HG03469 (cell line): ENCODE results near the gene DSP.

Experiments used
- ATAC-seq: cut with Tn5 transposase; IDR thresholded peaks from one replicate; pipeline ENCODE4 v1.9.1; 2021; ENCODE audit warnings: mild to moderate bottlenecking, moderate library complexity, moderate number of reproducible peaks; ENCODE audit not compliant: unreplicated experiment

DSP gene

DNA sequence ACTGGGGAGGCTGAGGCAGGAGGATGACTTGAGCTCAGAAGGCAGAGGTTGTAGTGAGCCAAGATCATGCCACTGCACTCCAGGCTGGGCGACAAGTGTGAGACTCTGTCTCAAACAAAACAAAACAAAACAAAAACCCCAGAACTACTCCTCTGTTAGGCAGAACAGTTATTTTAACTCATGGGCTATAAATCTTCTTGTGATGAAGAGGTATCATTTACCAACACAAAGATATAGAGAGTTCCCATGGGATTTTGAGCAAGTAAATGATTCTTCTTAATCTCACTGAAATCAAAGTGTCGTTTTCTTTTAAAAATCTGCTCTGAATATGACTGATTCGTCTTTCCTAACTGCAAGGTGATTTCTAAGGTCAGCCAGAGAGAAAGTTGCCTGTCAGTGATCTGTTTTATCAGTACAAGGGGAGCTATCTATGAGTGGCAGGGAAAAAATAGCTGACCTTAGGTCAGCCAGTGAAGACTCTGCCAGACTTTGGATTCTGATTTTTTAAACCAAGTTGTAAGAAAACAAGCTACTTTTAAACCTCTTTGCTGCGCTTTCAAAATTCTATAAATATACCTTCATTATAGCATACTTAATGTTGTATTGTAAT lies 3.8 kb upstream of the DSP start:
- no peak for ATAC-seq

GRCh38 chr6:7538484-7538883 lies 3.0 kb upstream of the DSP start:
- no peak for ATAC-seq

DNA sequence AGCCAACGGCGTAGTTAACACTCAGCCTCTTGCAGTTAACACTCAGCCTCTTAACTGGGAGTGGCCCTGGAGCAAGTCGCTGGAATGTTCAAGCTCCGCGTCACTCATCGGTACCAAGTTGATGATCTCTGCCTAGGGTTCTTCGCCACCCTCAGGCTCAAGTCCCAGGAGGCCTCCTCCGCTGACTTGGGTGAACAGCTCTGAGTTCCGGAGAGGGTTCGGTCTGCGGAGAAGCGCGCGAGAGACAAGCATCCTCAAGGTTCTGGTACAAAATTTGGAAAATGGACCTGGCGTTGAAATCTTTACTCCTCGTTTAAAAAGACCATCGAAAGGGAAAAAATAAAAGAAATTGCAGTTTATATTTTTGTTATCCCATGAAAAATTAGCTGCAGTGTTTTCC lies 876 bp upstream of the DSP start:
- no peak for ATAC-seq

- ATAC-seq = no peak
Observed at GRCh38 chr6:7542065-7542873, 798 bp downstream of the DSP start.

DNA sequence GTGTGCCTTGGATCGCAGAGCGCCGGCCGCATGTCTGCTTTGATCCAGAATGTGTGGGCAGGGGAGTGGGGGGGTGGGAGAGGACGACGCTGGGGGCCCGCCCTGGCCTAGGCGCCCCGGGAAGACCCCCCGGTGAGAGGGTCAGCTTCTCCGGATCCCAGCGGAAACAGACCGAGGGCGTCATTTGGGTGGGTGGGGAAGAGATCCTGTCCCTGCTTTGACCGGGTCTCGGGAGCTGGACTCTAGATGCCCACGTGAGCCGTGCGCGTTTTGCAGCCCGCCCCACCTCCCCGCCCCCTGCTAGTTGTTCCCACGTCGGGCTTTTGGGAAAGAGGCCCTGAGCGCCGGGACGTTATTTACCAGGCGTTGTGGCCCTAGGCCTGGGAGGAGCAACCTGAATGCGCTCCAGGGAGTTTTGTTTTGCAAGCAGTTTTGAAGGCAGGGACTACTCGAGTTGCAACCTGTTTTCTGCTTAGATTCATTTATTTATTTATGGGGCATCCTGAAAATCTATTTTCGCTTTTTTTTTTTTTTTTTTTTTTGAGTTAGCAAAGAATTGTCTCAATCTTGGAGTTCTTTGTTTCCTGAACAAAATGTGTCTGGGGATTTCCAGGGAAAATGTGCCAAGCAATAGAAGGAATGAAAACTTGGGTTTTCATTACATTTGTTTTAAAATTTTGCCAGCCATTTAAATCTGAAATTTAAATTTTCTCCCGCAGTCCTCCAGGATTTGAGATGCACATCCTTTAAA lies 1.6 kb downstream of the DSP start:
- no peak for ATAC-seq

DNA sequence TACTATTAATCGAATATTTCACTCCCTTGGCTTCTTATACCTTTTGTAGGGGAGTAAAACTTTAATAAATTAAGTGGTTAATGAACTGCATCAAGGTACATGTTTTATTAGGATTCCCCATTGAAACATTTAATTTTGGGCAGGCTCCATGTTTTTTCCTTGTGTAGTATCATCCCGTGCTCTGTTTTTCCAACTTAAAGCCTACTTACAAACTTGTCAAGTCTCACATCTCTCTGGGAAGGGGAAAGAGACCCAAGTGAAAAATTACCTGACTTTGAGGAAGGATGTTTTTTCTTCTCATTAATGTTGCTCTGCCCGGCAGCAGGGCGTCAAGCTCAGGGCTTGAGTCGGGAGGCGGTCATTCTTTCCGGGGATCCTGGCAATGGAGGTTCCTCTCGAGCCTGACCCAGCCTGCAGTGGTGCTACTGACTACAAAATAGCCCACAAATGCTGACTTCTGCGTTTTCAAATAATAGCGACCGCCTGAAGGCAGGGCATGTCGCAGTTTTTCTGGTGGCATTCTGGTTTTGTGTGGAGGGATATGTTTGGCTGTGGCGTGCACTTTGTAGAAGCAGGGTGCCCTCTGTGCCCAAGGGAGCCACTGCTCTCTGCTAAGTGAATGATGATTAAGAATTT lies 2.4 kb downstream of the DSP start:
- no peak for ATAC-seq

GRCh38 chr6:7544597-7544996 lies 3.1 kb downstream of the DSP start:
- no peak for ATAC-seq

DNA sequence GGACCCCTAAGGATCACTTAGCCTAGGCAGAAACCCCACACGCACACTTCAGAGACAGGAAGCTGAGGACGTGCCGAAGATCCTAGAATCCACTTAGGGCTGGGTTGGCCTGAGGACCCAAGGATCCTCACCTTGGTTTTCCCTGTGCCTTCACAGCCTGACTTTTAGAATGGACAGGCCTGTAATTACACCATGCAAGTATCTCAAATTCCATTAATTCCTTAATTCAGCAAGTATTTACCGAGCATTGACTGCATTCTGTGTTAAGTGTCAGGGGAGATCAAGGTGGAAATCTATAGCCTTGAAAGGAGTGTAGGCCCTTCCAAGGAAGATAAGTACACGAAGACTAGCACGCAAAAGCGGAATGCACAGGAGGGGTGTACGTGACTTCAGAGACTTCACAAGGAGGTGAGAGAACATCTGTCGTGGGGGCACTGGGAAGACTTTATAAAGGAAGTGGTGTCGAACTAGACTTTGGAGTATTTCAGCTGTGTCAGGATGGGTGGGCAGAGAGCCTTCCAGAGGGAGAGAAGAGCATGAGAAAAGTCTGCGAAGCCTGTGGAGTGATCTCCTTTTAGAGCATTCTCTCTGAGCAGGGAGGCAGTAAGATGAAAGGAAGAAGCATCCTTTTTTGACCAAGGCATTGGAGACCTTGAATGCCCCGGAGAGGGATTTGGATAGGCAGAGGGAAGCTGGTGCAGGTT lies 4.0 kb downstream of the DSP start:
- ATAC-seq = no peak

- no peak for ATAC-seq
Observed at GRCh38 chr6:7546020-7546369, 4.5 kb downstream of the DSP start.

GRCh38 chr6:7546383-7546782 lies 4.9 kb downstream of the DSP start:
- ATAC-seq = no peak

GRCh38 chr6:7546896-7547295 lies 5.4 kb downstream of the DSP start:
- no peak for ATAC-seq

GRCh38 chr6:7547315-7547714 lies 5.8 kb downstream of the DSP start:
- no peak for ATAC-seq

- no peak for ATAC-seq
Observed at GRCh38 chr6:7550433-7550801, 8.9 kb downstream of the DSP start.

DNA sequence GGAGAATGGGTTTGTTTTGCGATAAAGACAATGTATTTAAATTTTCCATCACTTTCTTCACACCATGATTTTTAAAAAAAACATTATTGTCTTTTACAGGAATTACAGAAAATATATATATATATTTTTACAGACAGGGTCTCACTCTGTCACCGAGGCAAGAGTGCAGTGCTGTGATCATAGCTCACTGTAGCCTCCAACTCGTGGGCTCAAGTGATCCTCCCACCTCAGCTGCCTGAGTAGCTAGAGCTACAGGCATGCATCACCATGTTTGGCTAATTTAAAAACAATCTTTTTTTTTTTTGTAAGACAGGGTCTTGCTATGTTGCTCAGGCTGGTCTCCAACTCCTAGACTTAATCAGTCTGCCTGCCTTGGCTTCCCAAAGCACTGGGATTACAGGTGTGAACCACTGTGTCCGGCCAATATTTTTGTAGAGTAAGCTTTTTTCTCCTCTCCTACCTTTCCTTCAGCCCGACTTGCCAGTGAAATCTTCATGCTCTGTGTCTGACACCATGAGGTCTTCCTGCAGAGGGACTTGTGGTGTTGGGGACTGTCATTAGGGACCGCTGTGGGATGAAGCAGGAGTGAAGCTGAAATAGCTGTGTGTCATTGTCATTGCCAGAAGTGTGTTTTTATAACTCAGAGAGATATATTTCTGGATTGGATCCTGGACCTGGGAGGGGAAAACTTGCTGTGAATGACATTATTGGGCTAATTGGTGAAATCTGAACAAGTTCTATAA lies 13.2 kb downstream of the DSP start:
- ATAC-seq = no peak

DNA sequence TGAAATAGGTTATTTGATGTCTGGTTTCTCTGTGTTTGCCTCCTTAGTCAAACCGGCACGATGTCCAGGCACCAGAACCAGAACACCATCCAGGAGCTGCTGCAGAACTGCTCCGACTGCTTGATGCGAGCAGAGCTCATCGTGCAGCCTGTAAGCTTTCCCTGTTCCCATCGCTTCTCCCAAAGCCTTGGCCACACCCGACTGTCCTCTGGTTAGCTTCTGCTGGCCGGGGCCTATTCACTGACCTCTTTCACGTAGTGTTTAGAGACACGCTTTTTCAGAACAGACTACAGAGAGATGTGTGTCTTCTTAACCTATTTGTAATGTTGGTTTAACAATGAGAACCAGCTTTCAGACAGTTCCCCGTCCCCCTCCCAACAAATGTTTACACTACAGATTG lies 14.2 kb downstream of the DSP start:
- ATAC-seq = no peak

DNA sequence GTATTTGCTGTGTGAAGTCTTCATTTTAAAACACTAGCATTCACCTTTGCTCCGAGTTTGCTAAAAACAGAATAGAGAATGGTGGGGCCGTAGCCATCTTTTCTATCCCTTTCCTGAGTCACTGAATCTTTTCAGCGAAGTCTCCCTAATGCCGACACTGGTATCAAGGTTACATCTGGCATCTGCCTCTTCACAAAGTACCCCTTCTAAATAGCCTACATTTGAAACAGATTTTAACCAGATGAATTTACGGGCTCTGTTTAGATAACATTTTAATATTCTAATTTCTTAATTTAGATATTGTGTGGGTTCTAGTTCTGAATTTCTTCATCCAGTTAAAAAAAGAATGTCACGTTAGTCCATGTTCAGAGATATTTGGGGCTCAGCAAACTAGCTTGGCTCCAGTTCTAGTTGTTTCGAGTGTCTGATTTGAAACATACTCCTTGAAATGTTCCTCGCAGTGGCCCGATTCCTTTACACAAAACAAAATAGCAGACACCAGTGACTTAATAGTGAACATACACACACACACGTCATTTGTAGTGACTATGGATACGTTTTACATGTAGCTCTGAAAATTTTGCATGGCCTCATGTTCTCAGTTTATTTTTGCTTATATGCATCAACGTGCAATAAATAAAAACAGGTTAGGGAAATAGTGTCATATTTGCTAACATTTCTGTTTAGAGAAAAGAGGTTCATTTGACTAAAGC lies 15.1 kb downstream of the DSP start:
- ATAC-seq = no peak

DNA sequence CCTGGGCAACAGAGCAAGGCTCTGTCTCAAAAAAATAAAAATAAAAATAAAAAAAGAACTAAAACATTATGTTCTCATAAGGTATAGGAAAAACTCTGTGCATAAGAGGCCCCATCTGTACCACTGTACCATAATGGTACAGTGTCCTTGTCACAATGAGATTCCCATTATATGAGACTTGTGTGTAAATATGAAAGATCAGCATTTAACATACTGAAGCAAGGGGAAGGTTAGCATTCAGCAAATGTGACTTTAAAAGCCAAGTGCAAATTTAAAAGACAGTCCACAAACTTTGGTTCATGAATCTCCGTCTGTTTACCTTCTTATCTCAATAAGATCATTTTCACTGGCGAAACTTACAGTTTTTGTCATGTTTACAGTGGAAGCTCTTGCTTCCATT lies 16.2 kb downstream of the DSP start:
- no peak for ATAC-seq

DNA sequence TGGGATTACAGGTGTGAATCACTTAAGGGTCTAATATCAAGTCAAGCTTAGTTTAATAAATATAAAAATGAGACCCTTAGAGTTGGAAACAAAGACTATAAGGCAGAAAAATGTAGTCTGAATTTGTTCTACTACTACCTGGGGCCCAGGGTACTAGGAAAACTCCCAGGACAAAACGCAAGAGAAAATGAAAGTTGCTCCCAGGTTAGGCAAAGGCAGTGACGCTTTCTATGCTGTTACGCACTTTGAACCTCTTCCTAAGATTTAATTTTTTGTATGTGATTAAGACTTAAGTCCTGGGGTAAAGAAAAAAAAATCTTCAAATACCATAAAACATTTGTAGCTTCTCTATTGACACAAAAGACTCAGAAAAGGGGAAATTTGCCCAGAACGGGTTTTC lies 17.3 kb downstream of the DSP start:
- ATAC-seq = no peak

GRCh38 chr6:7559196-7559595 lies 17.7 kb downstream of the DSP start:
- no peak for ATAC-seq
